CD4-positive, alpha-beta T cell treated with Interleukin-6 for 4 hours (primary cell): ENCODE results near the gene CERS6.

Experiments
- DNase-seq: peaks from one replicate; pipeline ENCODE4 v3.0.0-alpha.2; 2020; ENCODE audit warnings: mixed read lengths

The CERS6 gene

GRCh38 chr2:168607992-168608391, 151.9 kb downstream of the CERS6 start:
- no peak for DNase-seq

GRCh38 chr2:168608796-168609195, 152.7 kb downstream of the CERS6 start:
- no peak for DNase-seq

- DNase-seq, result no peak
Observed at GRCh38 chr2:168611091-168611490, 155.0 kb downstream of the CERS6 start.

- no peak for DNase-seq
Observed at GRCh38 chr2:168611896-168612650, 156.0 kb downstream of the CERS6 start.

GRCh38 chr2:168612719-168613118, 156.6 kb downstream of the CERS6 start:
- DNase-seq, result no peak

- DNase-seq, result no peak
Observed at GRCh38 chr2:168613551-168613950, 157.5 kb downstream of the CERS6 start.

GRCh38 chr2:168614172-168615018, 158.3 kb downstream of the CERS6 start:
- peak; percentile 17 for DNase-seq

- DNase-seq, result no peak
Observed at GRCh38 chr2:168620554-168620953, 164.5 kb downstream of the CERS6 start.

GRCh38 chr2:168622559-168622958, 166.5 kb downstream of the CERS6 start:
- no peak for DNase-seq

- no peak for DNase-seq
Observed at GRCh38 chr2:168624028-168624427, 168.0 kb downstream of the CERS6 start.

GRCh38 chr2:168626096-168626495, 170.0 kb downstream of the CERS6 start:
- DNase-seq, result peak; percentile 17

GRCh38 chr2:168626647-168627046, 170.6 kb downstream of the CERS6 start:
- DNase-seq, result no peak

GRCh38 chr2:168632709-168633121, 176.6 kb downstream of the CERS6 start:
- DNase-seq, result no peak

- no peak for DNase-seq
Observed at GRCh38 chr2:168633200-168633599, 177.1 kb downstream of the CERS6 start.

- DNase-seq, result no peak
Observed at GRCh38 chr2:168633895-168634294, 177.8 kb downstream of the CERS6 start.

- DNase-seq, result no peak
Observed at GRCh38 chr2:168635065-168635577, 179.0 kb downstream of the CERS6 start.

GRCh38 chr2:168639018-168639417, 182.9 kb downstream of the CERS6 start:
- DNase-seq, result no peak

GRCh38 chr2:168639441-168639898, 183.4 kb downstream of the CERS6 start:
- DNase-seq, result no peak

GRCh38 chr2:168640039-168640438, 184.0 kb downstream of the CERS6 start:
- DNase-seq, result no peak

- no peak for DNase-seq
Observed at GRCh38 chr2:168641636-168642035, 185.6 kb downstream of the CERS6 start.

- DNase-seq, result no peak
Observed at GRCh38 chr2:168642873-168643272, 186.8 kb downstream of the CERS6 start.

- DNase-seq, result no peak
Observed at GRCh38 chr2:168643979-168644378, 187.9 kb downstream of the CERS6 start.

GRCh38 chr2:168645696-168646338, 189.7 kb downstream of the CERS6 start:
- no peak for DNase-seq
